ENCODE data around the gene ZDHHC7.
"Not testable (repeated sequence)": the region's sequence is repeated elsewhere in the genome, so short reads cannot be mapped to it uniquely, and the experiment has no call there.

Gene ZDHHC7

GRCh38 chr16:84940670-84941551 is 70.4 kb downstream of the ZDHHC7 start:
- POLR2A ChIA-PET: no interaction called here
- CTCF ChIA-PET: interaction anchor here (1.7 to 7.9 kb wide), 2 partner anchors 12 to 29 kb away, joined by 3 to 53 read pairs; no protein-coding TSS in a partner anchor
- no peak for DNase-seq (ENCODE audit: low read depth, low spot score)
- no peak for TF ChIP-seq CTCF (IDR thresholded peaks at IDR 0.05; ENCODE audit: insufficient read depth, low read length, missing control alignments)
- no peak overlapping the region for H3K4me3 ChIP-seq (ENCODE audit: low read depth, low read length)

- H3K4me3 ChIP-seq (ENCODE audit: low read depth, low read length); DNase-seq (ENCODE audit: low read depth, low spot score); POLR2A ChIA-PET: not testable (repeated sequence)
- CTCF ChIA-PET: interaction anchor here (1.3 to 7.9 kb wide), 4 partner anchors 12 to 185 kb away, joined by 4 to 53 read pairs (median 7); no protein-coding TSS in a partner anchor
These were observed 72.7 kb downstream of the ZDHHC7 start for GRCh38 chr16:84938616-84939015.

GRCh38 chr16:84937196-84938005 is 73.9 kb downstream of the ZDHHC7 start:
- CTCF ChIA-PET: interaction anchor here (0.7 to 7.9 kb wide), 6 partner anchors 10 to 199 kb away, joined by 3 to 53 read pairs (median 4); no protein-coding TSS in a partner anchor
- no peak for TF ChIP-seq CTCF (IDR thresholded peaks at IDR 0.05; ENCODE audit: insufficient read depth, low read length, missing control alignments)
- no peak for DNase-seq (ENCODE audit: low read depth, low spot score)

GRCh38 chr16:84933774-84934631 is 77.3 kb downstream of the ZDHHC7 start:
- H3K4me3 ChIP-seq (ENCODE audit: low read depth, low read length): no peak overlapping the region
- CTCF ChIA-PET: interaction anchor here (0.6 to 2.3 kb wide), 6 partner anchors 8 to 196 kb away, joined by 3 to 11 read pairs (median 4); no protein-coding TSS in a partner anchor
- POLR2A ChIA-PET: no interaction called here
- TF ChIP-seq CTCF (IDR thresholded peaks at IDR 0.05; ENCODE audit: insufficient read depth, low read length, missing control alignments): no peak
- no peak for DNase-seq (ENCODE audit: low read depth, low spot score)

More at GRCh38 chr16:84937196-84938005, 73.9 kb downstream of the ZDHHC7 start:
- POLR2A ChIA-PET: no interaction called here
- no peak overlapping the region for H3K4me3 ChIP-seq (ENCODE audit: low read depth, low read length)

GRCh38 chr16:84932681-84933080 is 78.7 kb downstream of the ZDHHC7 start:
- TF ChIP-seq CTCF (IDR thresholded peaks at IDR 0.05; ENCODE audit: insufficient read depth, low read length, missing control alignments): no peak
- ChIA-PET POLR2A (no interaction called here), CTCF (interaction anchor here (1.2 to 2.7 kb wide), 3 partner anchors 11 to 178 kb away, joined by 3 to 9 read pairs (median 6); no protein-coding TSS in a partner anchor)
- no peak for DNase-seq (ENCODE audit: low read depth, low spot score)
- no peak overlapping the region for H3K4me3 ChIP-seq (ENCODE audit: low read depth, low read length)

- CTCF ChIA-PET: interaction anchor here (0.9 to 2.7 kb wide), 3 partner anchors 10 to 177 kb away, joined by 3 to 9 read pairs (median 5); no protein-coding TSS in a partner anchor
- no peak for DNase-seq (ENCODE audit: low read depth, low spot score)
- no peak overlapping the region for H3K4me3 ChIP-seq (ENCODE audit: low read depth, low read length)
- no peak for TF ChIP-seq CTCF (IDR thresholded peaks at IDR 0.05; ENCODE audit: insufficient read depth, low read length, missing control alignments)
- POLR2A ChIA-PET: no interaction called here
These were observed 79.8 kb downstream of the ZDHHC7 start for GRCh38 chr16:84931506-84931905.
